GM12878 (cell line): ENCODE measurements around the gene BLOC1S5. TPM values are rescaled to one million over a fixed set of nuclear protein-coding genes. Genes with fewer than 3 reads are reported as not detected.

ENCODE experiments used
- ATAC-seq: fragments of 200-7000 bp; cut with Tn5 transposase; 3 replicates; pipeline ENCODE4 v1.9.1; 2020; ENCODE audit warnings: mild to moderate bottlenecking, moderate library complexity
- BruUV-seq: library from RNA; stranded (reverse); fragments of 400-500 nt; replicated peaks from 2 replicates; lab custom pipeline; 2021; lab: Mats Ljungman, UMichigan
- CTCF ChIA-PET: fragments of 300-600 bp; sonication (Branson Sonifier 250); formaldehyde crosslinking; extraction: SDS; loops from one replicate; lab custom pipeline; 2021; ENCODE audit warnings: inconsistent platforms; lab: Yijun Ruan, JAX
- POLR2A ChIA-PET: fragments of 350-600 bp; formaldehyde crosslinking; extraction: SDS; loops from one replicate; lab custom pipeline; 2021; ENCODE audit warnings: inconsistent platforms; lab: Charles Lee
- RAD21 ChIA-PET: fragments of 300-600 bp; sonication (Branson Sonifier 250); formaldehyde crosslinking; loops from one replicate; lab custom pipeline; 2023; ENCODE audit warnings: antibody characterized with exemption; ENCODE audit not compliant: unreplicated experiment; lab: Charles Lee
- SMC1A ChIA-PET: fragments of 300-600 bp; sonication (Branson Sonifier 250); formaldehyde crosslinking; loops from one replicate; lab custom pipeline; 2023; ENCODE audit not compliant: unreplicated experiment, uncharacterized antibody; lab: Charles Lee
- DNase-seq: peaks from one replicate; pipeline ENCODE4 v3.0.0-alpha.2; 2011; ENCODE audit warnings: low read depth, low spot score
- FAIRE-seq: peaks from 3 replicates; lab custom pipeline; 2011; peaks lifted over from hg19 to GRCh38; lab: Jason Lieb, UNC
- H2AFZ ChIP-seq: 2 replicates; pipeline ENCODE4 v1.6.0; 2011; ENCODE audit warnings: low read depth, low read length, control low read depth; ENCODE audit not compliant: control insufficient read depth
- H3K27ac ChIP-seq: 2 replicates; pipeline ENCODE4 v1.5.1; 2011; ENCODE audit warnings: control low read depth; ENCODE audit not compliant: control insufficient read depth, insufficient read depth
- H3K27me3 ChIP-seq, 2 experiments: replicated peaks in 1 of 2; 2 replicates each; pipeline versions ENCODE4 v1.6.0 to v1.6.1; 2011; ENCODE audit warnings: low read length in 1 of 2; ENCODE audit not compliant: control insufficient read depth in 2 of 2, insufficient read depth in 2 of 2
- H3K36me3 ChIP-seq, 2 experiments: 2 replicates each; pipeline ENCODE4 v1.5.1; 2011; ENCODE audit warnings: low read length in 1 of 2; ENCODE audit not compliant: control insufficient read depth in 2 of 2, insufficient read depth in 2 of 2
- H3K4me1 ChIP-seq: 2 replicates; pipeline ENCODE4 v1.6.1; 2011; ENCODE audit warnings: mild to moderate bottlenecking, low read length, moderate library complexity, mixed read lengths; ENCODE audit not compliant: control insufficient read depth, insufficient read depth
- H3K4me2 ChIP-seq: 2 replicates; pipeline ENCODE4 v1.6.0; 2011; ENCODE audit warnings: control low read depth; ENCODE audit not compliant: control insufficient read depth, insufficient read depth
- H3K4me3 ChIP-seq: fragments of 200-600 bp; sonication (generic); 2 replicates; pipeline ENCODE4 v1.5.1; 2016
- H3K79me2 ChIP-seq: 2 replicates; pipeline ENCODE4 v1.6.0; 2011; ENCODE audit warnings: low read length; ENCODE audit not compliant: control insufficient read depth, insufficient read depth
- H3K9ac ChIP-seq: 2 replicates; pipeline ENCODE4 v1.8.0; 2011; ENCODE audit warnings: low read length, control low read depth, mixed read lengths; ENCODE audit not compliant: control insufficient read depth, insufficient read depth
- H3K9me3 ChIP-seq: replicated peaks from 3 replicates; pipeline ENCODE4 v1.5.1; 2011; ENCODE audit warnings: mild to moderate bottlenecking, low read length; ENCODE audit not compliant: control insufficient read depth, insufficient read depth
- H4K20me1 ChIP-seq: 2 replicates; pipeline ENCODE4 v1.6.0; 2011; ENCODE audit not compliant: control insufficient read depth, insufficient read depth
- CHD1 ChIP-seq: IDR thresholded peaks from 2 replicates; pipeline ENCODE4 v1.6.1; 2012; ENCODE audit warnings: low read depth, low read length, improper control_type of control experiment
- EZH2 ChIP-seq: IDR thresholded peaks from 2 replicates; pipeline ENCODE4 v1.6.1; 2012; ENCODE audit warnings: low read depth, mild to moderate bottlenecking, control low read depth, inconsistent platforms, low read length, borderline replicate concordance; ENCODE audit not compliant: control insufficient read depth
- FOS ChIP-seq: IDR thresholded peaks from 3 replicates; pipeline ENCODE4 v1.6.1; 2011; ENCODE audit warnings: borderline replicate concordance; ENCODE audit not compliant: insufficient read length; ENCODE audit errors: extremely low read depth
- HDAC2 ChIP-seq: fragments of 200-600 bp; sonication (generic); IDR thresholded peaks from 2 replicates; pipeline ENCODE4 v1.6.1; 2017
- IKZF2 ChIP-seq, 2 experiments: fragments of 450-650 bp; IDR thresholded peaks; 2 replicates each; pipeline ENCODE4 v1.6.1; 2017; ENCODE audit warnings: mild to moderate bottlenecking in 2 of 2, moderate library complexity in 2 of 2
- NFIC ChIP-seq: IDR thresholded peaks from 2 replicates; pipeline ENCODE4 v1.6.1; 2012; ENCODE audit warnings: low read depth, mild to moderate bottlenecking, inconsistent platforms, low read length, moderate library complexity
- PAX8 ChIP-seq: fragments of 450-650 bp; IDR thresholded peaks from 2 replicates; pipeline ENCODE4 v1.6.1; 2017; ENCODE audit warnings: mild to moderate bottlenecking, moderate library complexity
- PML ChIP-seq: IDR thresholded peaks from 2 replicates; pipeline ENCODE4 v1.6.1; 2012; ENCODE audit warnings: low read length, inconsistent platforms
- SMAD1 ChIP-seq: fragments of 450-650 bp; IDR thresholded peaks from 2 replicates; pipeline ENCODE4 v1.6.1; 2018; ENCODE audit warnings: mild to moderate bottlenecking, low read depth; ENCODE audit not compliant: partially characterized antibody
- TARDBP ChIP-seq: IDR thresholded peaks from 2 replicates; pipeline ENCODE4 v1.6.1; 2016; ENCODE audit warnings: borderline replicate concordance
- TCF12 ChIP-seq: IDR thresholded peaks from 2 replicates; pipeline ENCODE4 v1.6.1; 2011; ENCODE audit warnings: low read depth, mild to moderate bottlenecking, low read length
- ZNF622 ChIP-seq: fragments of 450-650 bp; IDR thresholded peaks from 2 replicates; pipeline ENCODE4 v1.6.1; 2017; ENCODE audit warnings: mild to moderate bottlenecking, inconsistent platforms
- WGBS: methylation state at CpG from one replicate; pipeline ENCODE4 v1.1.6; 2016; ENCODE audit warnings: low lambda C conversion rate; ENCODE audit not compliant: insufficient replicate concordance, insufficient coverage; ENCODE audit errors: missing lambda C conversion rate; 5-methylcytosine and 5-hydroxymethylcytosine counted together
- in situ Hi-C: fragments of 300-500 bp; cut with MboI; formaldehyde crosslinking; loops from 9 replicates; pipeline ENCODE4 v1.14.3; 2018; ENCODE audit warnings: mixed read lengths
- intact Hi-C: fragments of 100-400 bp; cut with micrococcal nuclease; formaldehyde crosslinking; loops from one replicate; pipeline ENCODE4 v1.14.2; 2022; ENCODE audit not compliant: unreplicated experiment
- polyA plus RNA-seq, 11 experiments: library from polyadenylated mRNA; depleted of rRNA in 4 of 11; unstranded in 6 of 11; stranded (reverse) in 5 of 11; fragments of >200 nt; fragmentation: Nextera tagmentation in 4 of 11; fragmentation: Illumina TruSeq in 1 of 11; extraction: Ambion mirVana in 4 of 11; extraction: Trizol in 1 of 11; gene quantifications; 1 replicate in 1 of 11; 2 replicates in 10 of 11; pipeline versions ENCODE4 v1.2.1 to v1.2.3, GENCODE V29; 2011 to 2016; ENCODE audit warnings: inconsistent platforms in 2 of 11, missing spikeins in 2 of 11, low read depth in 1 of 11
- total RNA-seq, 4 experiments: library from RNA; depleted of rRNA in 3 of 4; stranded (reverse); fragments of >200 nt in 3 of 4; fragmentation: Illumina TruSeq in 1 of 4; extraction: Trizol in 1 of 4; gene quantifications; 2 replicates each; pipeline versions ENCODE4 v1.2.1 to v1.2.3, GENCODE V29; 2013 to 2021
- TF ChIP-seq, protein P1 (sequence below): fragments of 450-650 bp; IDR thresholded peaks from 2 replicates; pipeline ENCODE4 v1.6.1; 2018; ENCODE audit warnings: borderline replicate concordance, mild to moderate bottlenecking; ENCODE audit not compliant: partially characterized antibody

The BLOC1S5 gene
- total and polyA plus RNA-seq, 10 of the 15 experiments (the other 5 are each of a cell fraction or from before 2014, with no cell fraction given) = 4.3 to 22.2 (median 16.1) TPM

GRCh38 chr6:8084586-8084985 lies 20.4 kb upstream of the BLOC1S5 start (continued):
- TF ChIP-seq, protein P1, sequence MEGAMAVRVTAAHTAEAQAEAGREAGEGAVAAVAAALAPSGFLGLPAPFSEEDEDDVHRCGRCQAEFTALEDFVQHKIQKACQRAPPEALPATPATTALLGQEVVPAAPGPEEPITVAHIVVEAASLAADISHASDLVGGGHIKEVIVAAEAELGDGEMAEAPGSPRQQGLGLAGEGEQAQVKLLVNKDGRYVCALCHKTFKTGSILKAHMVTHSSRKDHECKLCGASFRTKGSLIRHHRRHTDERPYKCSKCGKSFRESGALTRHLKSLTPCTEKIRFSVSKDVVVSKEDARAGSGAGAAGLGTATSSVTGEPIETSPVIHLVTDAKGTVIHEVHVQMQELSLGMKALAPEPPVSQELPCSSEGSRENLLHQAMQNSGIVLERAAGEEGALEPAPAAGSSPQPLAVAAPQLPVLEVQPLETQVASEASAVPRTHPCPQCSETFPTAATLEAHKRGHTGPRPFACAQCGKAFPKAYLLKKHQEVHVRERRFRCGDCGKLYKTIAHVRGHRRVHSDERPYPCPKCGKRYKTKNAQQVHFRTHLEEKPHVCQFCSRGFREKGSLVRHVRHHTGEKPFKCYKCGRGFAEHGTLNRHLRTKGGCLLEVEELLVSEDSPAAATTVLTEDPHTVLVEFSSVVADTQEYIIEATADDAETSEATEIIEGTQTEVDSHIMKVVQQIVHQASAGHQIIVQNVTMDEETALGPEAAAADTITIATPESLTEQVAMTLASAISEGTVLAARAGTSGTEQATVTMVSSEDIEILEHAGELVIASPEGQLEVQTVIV = no peak
- TF ChIP-seq HDAC2 (no peak), PML (no peak), ZNF622 (no peak)
- TF ChIP-seq, all 136 proteins: peak for 0

DNA sequence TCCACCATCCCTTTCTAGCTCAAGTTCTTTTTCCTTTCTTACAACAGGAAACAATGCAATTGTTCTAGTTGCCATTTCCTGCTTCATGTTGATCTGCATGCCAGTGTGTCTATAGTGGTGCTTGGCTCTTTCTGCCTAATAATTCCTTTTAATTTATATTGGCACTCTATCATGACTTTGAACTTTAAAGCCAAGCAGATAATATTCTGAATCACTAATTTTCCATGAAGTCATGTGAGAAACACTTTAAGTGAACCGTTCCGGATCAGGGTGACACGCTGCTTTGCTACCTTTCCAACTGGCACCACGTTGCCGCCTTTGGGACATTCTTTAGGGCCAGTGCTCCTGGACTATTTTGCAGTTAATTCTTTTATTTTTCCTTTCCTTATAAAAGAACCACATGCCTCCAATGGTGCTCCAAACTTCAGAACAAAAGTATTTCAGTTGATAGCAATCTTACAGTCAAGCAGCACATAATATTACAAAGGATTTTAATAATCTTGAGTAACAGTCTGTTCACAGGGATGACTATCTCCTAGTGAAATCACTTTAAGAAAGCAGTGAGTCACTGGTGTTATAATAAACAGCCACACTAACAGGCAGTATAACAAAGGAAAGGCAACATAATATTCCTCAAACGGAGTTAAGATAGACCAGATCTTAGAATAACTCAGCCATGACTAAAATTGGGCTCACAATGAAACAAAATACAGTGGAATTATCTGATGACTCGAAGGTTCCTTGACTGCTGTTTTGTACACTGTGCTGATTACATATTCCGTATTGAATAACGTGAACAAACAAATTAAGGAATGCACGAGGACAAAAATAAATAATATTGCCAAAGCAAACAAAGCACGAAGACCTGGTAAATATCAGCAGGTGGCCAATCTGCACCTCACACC lies 19.0 kb upstream of the BLOC1S5 start:
- peaks cover 5% of the 10 kb centered on the region; the same call in 2 of the 3 replicates for H3K9me3 ChIP-seq
- ATAC-seq (no peak), DNase-seq (no peak), FAIRE-seq (no peak)
- no peak overlapping the region for H2AFZ ChIP-seq
- no peak overlapping the region for H3K9ac ChIP-seq
- H3K4me3 ChIP-seq = no peak overlapping the region
- POLR2A ChIA-PET = no interaction called here
- no peaks in the 10 kb centered on the region; the same call in 1 of the 2 replicates for H3K79me2 ChIP-seq
- in situ Hi-C loops (no loop called here), intact Hi-C loops (no loop called here)
- H3K27ac ChIP-seq = no peak overlapping the region
- SMC1A ChIA-PET = interaction anchor here (1.3 kb wide), 1 partner anchor 9 kb away, joined by 3 read pairs; no protein-coding TSS in a partner anchor
- BruUV-seq = no TSS peak
- H3K4me1 ChIP-seq = no peaks in the 10 kb centered on the region
- WGBS = 87% methylated on average over 11 of the region's 11 CpGs
- no peak for TF ChIP-seq FOS
- no peak for TF ChIP-seq CHD1
- no peak for TF ChIP-seq EZH2
- no peak for TF ChIP-seq SMAD1
- TF ChIP-seq NFIC = no peak
- no peak for TF ChIP-seq HDAC2
- TF ChIP-seq IKZF2 (IDR thresholded peaks at IDR 0.05) = no peak
- TF ChIP-seq TARDBP = no peak
- TF ChIP-seq TCF12 = no peak
- TF ChIP-seq PAX8 = no peak
- RAD21 ChIA-PET = no interaction called here
- H3K4me2 ChIP-seq = no peak overlapping the region
- no peaks in the 10 kb centered on the region for H4K20me1 ChIP-seq
- H3K27me3 ChIP-seq = no peaks in the 10 kb centered on the region
- CTCF ChIA-PET = interaction anchor here (0.6 kb wide), 2 partner anchors 14 to 658 kb away, joined by 3 read pairs; no protein-coding TSS in a partner anchor
- peaks cover 4 to 27% of the 10 kb centered on the region in 2 experiments for H3K36me3 ChIP-seq
